ENCODE data around the gene ITIH5. TPM values are rescaled to one million over a fixed set of nuclear protein-coding genes. Genes with fewer than 3 reads are reported as not detected.

Gene ITIH5
- total and polyA plus RNA-seq, 2 of the 13 experiments (the other 11 are each of a cell fraction or from before 2014, with no cell fraction given), result 4.7 to 8.9 TPM

DNA sequence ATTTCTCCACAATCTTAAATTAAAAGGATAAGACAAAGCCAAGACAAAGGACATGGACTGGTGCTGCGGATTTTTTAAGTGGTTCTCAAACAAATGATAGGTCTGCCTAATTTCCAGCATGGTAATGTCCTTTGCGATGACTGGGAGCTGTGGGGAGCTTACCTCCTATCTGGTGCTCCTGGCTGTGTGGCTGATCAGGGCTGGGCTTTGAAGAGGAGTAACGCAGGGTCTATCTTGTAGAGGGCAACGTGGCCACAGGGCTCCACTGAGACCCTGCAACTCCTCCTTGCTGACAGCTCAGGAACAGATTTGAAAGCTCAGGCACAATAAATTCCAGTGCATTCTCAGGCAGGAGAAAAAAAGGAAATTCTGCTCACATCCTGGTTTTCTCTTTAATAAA, 152.8 kb downstream of the ITIH5 start (continued):
- TF ChIP-seq, protein P1, sequence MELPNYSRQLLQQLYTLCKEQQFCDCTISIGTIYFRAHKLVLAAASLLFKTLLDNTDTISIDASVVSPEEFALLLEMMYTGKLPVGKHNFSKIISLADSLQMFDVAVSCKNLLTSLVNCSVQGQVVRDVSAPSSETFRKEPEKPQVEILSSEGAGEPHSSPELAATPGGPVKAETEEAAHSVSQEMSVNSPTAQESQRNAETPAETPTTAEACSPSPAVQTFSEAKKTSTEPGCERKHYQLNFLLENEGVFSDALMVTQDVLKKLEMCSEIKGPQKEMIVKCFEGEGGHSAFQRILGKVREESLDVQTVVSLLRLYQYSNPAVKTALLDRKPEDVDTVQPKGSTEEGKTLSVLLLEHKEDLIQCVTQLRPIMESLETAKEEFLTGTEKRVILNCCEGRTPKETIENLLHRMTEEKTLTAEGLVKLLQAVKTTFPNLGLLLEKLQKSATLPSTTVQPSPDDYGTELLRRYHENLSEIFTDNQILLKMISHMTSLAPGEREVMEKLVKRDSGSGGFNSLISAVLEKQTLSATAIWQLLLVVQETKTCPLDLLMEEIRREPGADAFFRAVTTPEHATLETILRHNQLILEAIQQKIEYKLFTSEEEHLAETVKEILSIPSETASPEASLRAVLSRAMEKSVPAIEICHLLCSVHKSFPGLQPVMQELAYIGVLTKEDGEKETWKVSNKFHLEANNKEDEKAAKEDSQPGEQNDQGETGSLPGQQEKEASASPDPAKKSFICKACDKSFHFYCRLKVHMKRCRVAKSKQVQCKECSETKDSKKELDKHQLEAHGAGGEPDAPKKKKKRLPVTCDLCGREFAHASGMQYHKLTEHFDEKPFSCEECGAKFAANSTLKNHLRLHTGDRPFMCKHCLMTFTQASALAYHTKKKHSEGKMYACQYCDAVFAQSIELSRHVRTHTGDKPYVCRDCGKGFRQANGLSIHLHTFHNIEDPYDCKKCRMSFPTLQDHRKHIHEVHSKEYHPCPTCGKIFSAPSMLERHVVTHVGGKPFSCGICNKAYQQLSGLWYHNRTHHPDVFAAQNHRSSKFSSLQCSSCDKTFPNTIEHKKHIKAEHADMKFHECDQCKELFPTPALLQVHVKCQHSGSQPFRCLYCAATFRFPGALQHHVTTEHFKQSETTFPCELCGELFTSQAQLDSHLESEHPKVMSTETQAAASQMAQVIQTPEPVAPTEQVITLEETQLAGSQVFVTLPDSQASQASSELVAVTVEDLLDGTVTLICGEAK (IDR thresholded peaks at IDR 0.05), result no peak
- TF ChIP-seq, protein P1 (CRISPR knock-in tag; IDR thresholded peaks at IDR 0.05), result no peak
- TF ChIP-seq PLRG1 (conservative IDR thresholded peaks at IDR 0.05), result no peak
- no peak for TF ChIP-seq BORCS8-MEF2B (CRISPR knock-in tag; IDR thresholded peaks at IDR 0.05)

DNA sequence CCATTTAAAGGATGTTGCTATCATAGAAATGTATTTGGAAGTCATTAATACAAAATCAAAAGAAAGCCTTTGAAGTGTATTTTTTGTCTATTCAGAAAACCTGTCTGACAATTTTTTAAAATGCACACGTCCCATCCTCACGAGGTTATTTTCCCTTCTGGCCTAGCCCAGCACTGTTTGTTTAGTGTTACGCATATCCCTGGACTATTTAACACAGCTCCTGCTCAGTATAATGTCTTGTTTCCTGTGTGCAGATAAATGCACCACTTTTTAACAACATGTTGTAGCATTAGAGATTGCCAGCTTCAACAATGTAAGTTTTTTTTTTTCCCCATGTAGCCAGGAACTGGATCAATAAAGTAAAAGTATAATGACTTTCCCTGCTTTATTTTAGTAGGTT, 153.3 kb downstream of the ITIH5 start:
- FAIRE-seq (no peak), ATAC-seq (peak; percentile 57), DNase-seq (ENCODE audit: low spot score) (no peak)
- no peak overlapping the region for H2AFZ ChIP-seq (ENCODE audit: low read length)
- H3K4me3 ChIP-seq (replicated peaks in 1 of 3; ENCODE audit: insufficient read depth in 1 of 3, low read depth in 2 of 3, low read length in 3 of 3), result no peak overlapping the region
- H3K9ac ChIP-seq (ENCODE audit: insufficient read depth, low read depth, low read length), result no peak overlapping the region
- WGBS (ENCODE audit: low lambda C conversion rate), result 1% methylated on average over 3 of the region's 3 CpGs
- H4K20me1 ChIP-seq (ENCODE audit: insufficient read depth, low read length), result no peaks in the 10 kb centered on the region
- peaks cover 0 to 5% of the 10 kb centered on the region in 2 experiments; a peak in 3 of 5 replicates for H3K27me3 ChIP-seq (ENCODE audit: control insufficient read depth in 1 of 2, insufficient read depth in 2 of 2, low read length in 2 of 2)
- H3K27ac ChIP-seq (ENCODE audit: extremely low read length, insufficient read depth, low read length), result no peak overlapping the region
- no peaks in the 10 kb centered on the region for H3K9me3 ChIP-seq (ENCODE audit: low read length)
- CTCF ChIA-PET (ENCODE audit: low intra/inter-chr PET ratio, low total read pairs), result no interaction called here
- peaks cover 21% of the 10 kb centered on the region for H3K4me1 ChIP-seq (ENCODE audit: insufficient read depth, low read length)
- no peaks in the 10 kb centered on the region for H3K36me3 ChIP-seq (replicated peaks in 1 of 2; ENCODE audit: control insufficient read depth in 1 of 2, insufficient read depth in 2 of 2, low read length in 2 of 2)
- peak overlapping the region; percentile 21; the same call in 1 of the 2 replicates for H3K4me2 ChIP-seq (ENCODE audit: low read depth, low read length)
- POLR2A ChIA-PET, result no interaction called here
- TF ChIP-seq BRD4 (CRISPR knock-in tag; IDR thresholded peaks at IDR 0.05) (no peak), KLF9 (CRISPR knock-in tag; IDR thresholded peaks at IDR 0.05; ENCODE audit: low read depth) (no peak), ZNF672 (CRISPR knock-in tag; IDR thresholded peaks at IDR 0.05) (no peak), ZNF451 (CRISPR knock-in tag; IDR thresholded peaks at IDR 0.05) (no peak), FOXA1 (IDR thresholded peaks at IDR 0.05) (no peak), FOXA1 (CRISPR knock-in tag; IDR thresholded peaks at IDR 0.05) (0 out of 2 replicates have a peak, but pooled peaks have one; percentile 12)
- no peaks in the 10 kb centered on the region for H3K79me2 ChIP-seq (ENCODE audit: insufficient read depth, low read length)
- no TSS peak for BruUV-seq (replicated peaks)
- in situ Hi-C loops (cut with HindIII; ENCODE audit: extremely low pct_ligation_motif_present, low pct_unique_long_range_greater_than_20kb) (no loop called here), intact Hi-C loops (cut with micrococcal nuclease; ENCODE audit: unreplicated experiment) (no loop called here)
